Panc1 (cell line): ENCODE measurements around the gene CAPSL. TPM values are rescaled to one million over a fixed set of nuclear protein-coding genes. Genes with fewer than 3 reads are reported as not detected.

Source experiments
- ATAC-seq: fragments of 200-7000 bp; cut with Tn5 transposase; 2 replicates; pipeline ENCODE4 v1.9.1; 2020; ENCODE audit warnings: mild to moderate bottlenecking, moderate library complexity
- BruUV-seq: library from RNA; stranded (reverse); fragments of 400-500 nt; replicated peaks from 2 replicates; lab custom pipeline; 2021; lab: Mats Ljungman, UMichigan
- CTCF ChIA-PET: fragments of 300-600 bp; sonication (Branson Sonifier 250); formaldehyde crosslinking; loops from one replicate; lab custom pipeline; 2022; ENCODE audit warnings: antibody characterized with exemption; lab: Charles Lee
- POLR2A ChIA-PET: fragments of 300-600 bp; sonication (Branson Sonifier 250); formaldehyde crosslinking; loops from one replicate; lab custom pipeline; 2022; ENCODE audit warnings: antibody characterized with exemption; lab: Charles Lee
- DNase-seq: peaks from one replicate; pipeline ENCODE4 v3.0.0-alpha.2; 2010; ENCODE audit warnings: low read depth, low spot score
- H3K27ac ChIP-seq: 2 replicates; pipeline ENCODE4 v1.5.1; 2011; ENCODE audit warnings: mild to moderate bottlenecking, low read length, inconsistent platforms
- H3K27me3 ChIP-seq: fragments of 200-500 bp; sonication (Bioruptor generic); 2 replicates; pipeline ENCODE4 v1.6.0; 2014; ENCODE audit warnings: low read length, inconsistent platforms; ENCODE audit not compliant: control insufficient read depth, insufficient read depth
- H3K36me3 ChIP-seq: fragments of 200-500 bp; sonication (Bioruptor generic); 2 replicates; pipeline ENCODE4 v1.5.1; 2014; ENCODE audit warnings: inconsistent platforms, mild to moderate bottlenecking, low read length, moderate library complexity; ENCODE audit not compliant: control insufficient read depth, insufficient read depth
- H3K4me1 ChIP-seq: 2 replicates; pipeline ENCODE4 v1.5.1; 2011; ENCODE audit warnings: inconsistent platforms, mild to moderate bottlenecking, low read length, moderate library complexity; ENCODE audit not compliant: control insufficient read depth, insufficient read depth
- H3K4me3 ChIP-seq, 2 experiments: 2 replicates each; pipeline ENCODE4 v1.5.1; 2011 to 2012; ENCODE audit warnings: low read depth in 2 of 2, low read length in 2 of 2, mild to moderate bottlenecking in 2 of 2, inconsistent platforms in 1 of 2, moderate library complexity in 1 of 2
- H3K9me3 ChIP-seq: fragments of 200-500 bp; sonication (Bioruptor generic); 2 replicates; pipeline ENCODE4 v1.5.1; 2014; ENCODE audit warnings: low read depth, mild to moderate bottlenecking, inconsistent platforms, low read length, moderate library complexity; ENCODE audit not compliant: control insufficient read depth, insufficient read depth
- CTCF ChIP-seq: fragments of 450-650 bp; IDR thresholded peaks from 2 replicates; pipeline ENCODE4 v1.5.1; 2017; ENCODE audit warnings: mild to moderate bottlenecking
- POLR2AphosphoS5 ChIP-seq: IDR thresholded peaks from 2 replicates; pipeline ENCODE4 v1.6.1; 2012; ENCODE audit warnings: mild to moderate bottlenecking, low read depth, low read length, moderate library complexity
- REST ChIP-seq, 2 experiments: IDR thresholded peaks; 2 replicates each; pipeline ENCODE4 v1.6.1; 2011 to 2012; ENCODE audit warnings: low read depth in 2 of 2, control low read depth in 1 of 2, low read length in 1 of 2, mild to moderate bottlenecking in 1 of 2, moderate library complexity in 1 of 2; ENCODE audit not compliant: insufficient read depth in 1 of 2
- SIN3A ChIP-seq: IDR thresholded peaks from 2 replicates; pipeline ENCODE4 v1.6.1; 2012; ENCODE audit warnings: low read depth, mild to moderate bottlenecking, low read length, moderate library complexity, borderline replicate concordance; ENCODE audit not compliant: insufficient read depth
- TCF7L2 ChIP-seq: IDR thresholded peaks from 2 replicates; pipeline ENCODE4 v1.6.1; 2011; ENCODE audit warnings: mild to moderate bottlenecking, low read depth, low read length, inconsistent platforms
- in situ Hi-C: cut with HindIII; loops from 2 replicates; pipeline ENCODE4 v1.10.0; 2016; ENCODE audit warnings: low sequenced_read_pairs, low pct_unique_long_range_greater_than_20kb
- intact Hi-C: fragments of 100-400 bp; cut with micrococcal nuclease; formaldehyde crosslinking; loops from one replicate; pipeline ENCODE4 v1.10.0; 2022; ENCODE audit not compliant: unreplicated experiment
- total RNA-seq: library from RNA; stranded (reverse); gene quantifications from one replicate; pipeline ENCODE4 v1.2.1, GENCODE V29; 2021; ENCODE audit not compliant: unreplicated experiment

The CAPSL gene
- total RNA-seq, 1 experiment from 2014 or later: not detected

GRCh38 chr5:35971878-35972210 lies 33.4 kb upstream of the CAPSL start:
- no peaks in the 10 kb centered on the region for H3K9me3 ChIP-seq
- TF ChIP-seq REST (IDR thresholded peaks at IDR 0.05; ENCODE audit: insufficient read depth in 1 of 2, low read depth in 2 of 2, low read length in 1 of 2) (no peak), TCF7L2 (no peak), POLR2AphosphoS5 (no peak)
- CTCF ChIA-PET: no interaction called here
- ATAC-seq (no peak), DNase-seq (no peak)
- H3K4me1 ChIP-seq: no peaks in the 10 kb centered on the region
- no peak overlapping the region for H3K4me3 ChIP-seq
- in situ Hi-C loops (no loop called here), intact Hi-C loops (no loop called here)
- POLR2A ChIA-PET: no interaction called here
- no peaks in the 10 kb centered on the region for H3K36me3 ChIP-seq
- H3K27me3 ChIP-seq: no peaks in the 10 kb centered on the region
- BruUV-seq: no TSS peak
- H3K27ac ChIP-seq: no peak overlapping the region

- ATAC-seq (no peak), DNase-seq (no peak)
- intact Hi-C loops: no loop called here
- in situ Hi-C loops: no loop called here
- TF ChIP-seq SIN3A (no peak), CTCF (no peak), REST (IDR thresholded peaks at IDR 0.05; ENCODE audit: insufficient read depth in 1 of 2, low read depth in 2 of 2, low read length in 1 of 2) (no peak), POLR2AphosphoS5 (no peak), TCF7L2 (no peak)
- Histone ChIP-seq H3K4me3 (no peak overlapping the region), H3K36me3 (no peaks in the 10 kb centered on the region), H3K27ac (no peak overlapping the region), H3K9me3 (no peaks in the 10 kb centered on the region), H3K27me3 (no peaks in the 10 kb centered on the region), H3K4me1 (no peaks in the 10 kb centered on the region)
- CTCF ChIA-PET: no interaction called here
- POLR2A ChIA-PET: no interaction called here
- BruUV-seq: no TSS peak
Observed at GRCh38 chr5:35971186-35971877, 32.9 kb upstream of the CAPSL start.
